Activated CD8-positive, alpha-beta memory T cell treated with anti-CD3 and anti-CD28 coated beads, Interleukin-2, amount 50 U/mL, for 24 hours (primary cell): ENCODE results near the gene SLC25A21.
"Not testable (repeated sequence)": the region's sequence is repeated elsewhere in the genome, so short reads cannot be mapped to it uniquely, and the experiment has no call there.

ENCODE experiments used
- DNase-seq: peaks from one replicate; pipeline ENCODE4 v3.0.0-alpha.2; 2020; ENCODE audit errors: extremely low read depth

Gene SLC25A21

DNA sequence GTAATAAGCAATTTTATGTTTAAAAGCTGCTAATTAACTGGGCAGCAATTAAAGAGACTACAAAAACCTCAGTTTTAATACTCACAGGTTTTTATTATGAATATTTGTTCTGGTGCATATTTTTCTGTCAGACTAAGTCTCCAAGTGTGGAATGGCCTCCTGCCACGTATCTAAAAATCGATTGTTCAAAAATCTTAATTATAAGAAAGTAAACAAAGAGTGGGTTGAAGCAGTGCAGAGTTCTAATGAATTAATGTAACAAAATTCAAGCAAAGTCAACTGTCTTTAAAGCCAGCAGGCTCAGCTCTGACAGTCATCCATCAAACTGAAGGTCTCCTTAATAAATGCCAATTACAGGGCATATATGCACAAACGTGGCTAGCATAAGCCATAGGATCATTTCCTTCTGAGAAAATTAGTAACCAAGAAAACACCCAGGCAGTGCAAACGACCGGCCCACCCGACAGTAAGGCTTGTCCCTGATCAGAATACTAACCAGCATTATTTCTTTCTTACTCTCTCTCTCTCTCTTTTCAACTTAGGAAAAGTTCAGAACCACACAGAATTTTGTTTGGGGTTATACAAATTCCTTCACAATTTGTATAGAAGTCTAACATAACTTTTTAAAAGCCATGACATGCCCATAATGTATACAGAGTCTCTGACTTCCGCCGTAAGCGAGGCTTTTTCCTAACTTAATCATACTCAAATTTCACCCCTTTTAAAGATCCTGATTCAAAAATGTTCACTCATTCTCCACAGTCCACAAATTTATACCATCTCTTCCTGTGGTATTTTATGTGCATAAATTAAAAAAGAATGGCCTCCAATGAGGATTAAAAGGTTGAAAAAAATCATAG is 83.8 kb downstream of the SLC25A21 start:
- DNase-seq: no peak

DNA sequence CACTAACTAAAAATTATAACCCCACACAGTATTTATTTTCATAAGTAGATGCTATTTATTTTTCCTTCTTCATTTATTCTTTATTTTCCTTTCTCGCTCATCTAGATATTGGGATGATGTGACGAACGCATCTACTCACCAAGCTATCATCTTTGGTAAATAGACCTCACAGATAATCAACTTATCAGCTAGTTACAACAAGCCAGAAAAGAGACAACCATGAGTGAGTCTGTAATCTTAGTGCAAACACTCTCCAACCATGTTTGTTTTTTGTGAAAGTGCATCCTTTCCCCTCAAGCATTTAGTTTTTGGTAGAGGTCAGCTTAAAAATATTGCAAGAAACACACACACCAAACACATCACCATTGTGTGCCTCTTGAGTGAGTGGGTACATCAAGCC is 84.9 kb downstream of the SLC25A21 start:
- no peak for DNase-seq

DNA sequence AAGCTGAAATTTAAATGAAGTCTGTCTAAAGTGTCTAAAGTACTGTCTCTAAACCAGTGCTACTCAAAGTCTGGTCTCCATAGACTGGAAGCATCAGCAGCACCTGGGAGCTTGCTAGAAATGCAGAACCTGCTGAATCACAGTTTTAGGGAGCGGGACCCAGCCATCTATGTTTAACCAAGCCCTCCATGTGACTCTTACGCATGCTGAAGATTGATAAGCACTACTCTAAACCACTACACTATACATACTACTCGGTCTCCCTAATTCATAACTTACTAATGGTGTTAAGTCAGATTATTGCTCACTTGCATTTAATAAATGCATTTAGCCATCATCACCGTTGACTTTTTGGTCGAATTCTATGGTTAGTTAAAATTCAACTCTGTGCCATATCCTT is 88.8 kb downstream of the SLC25A21 start:
- DNase-seq: no peak

DNA sequence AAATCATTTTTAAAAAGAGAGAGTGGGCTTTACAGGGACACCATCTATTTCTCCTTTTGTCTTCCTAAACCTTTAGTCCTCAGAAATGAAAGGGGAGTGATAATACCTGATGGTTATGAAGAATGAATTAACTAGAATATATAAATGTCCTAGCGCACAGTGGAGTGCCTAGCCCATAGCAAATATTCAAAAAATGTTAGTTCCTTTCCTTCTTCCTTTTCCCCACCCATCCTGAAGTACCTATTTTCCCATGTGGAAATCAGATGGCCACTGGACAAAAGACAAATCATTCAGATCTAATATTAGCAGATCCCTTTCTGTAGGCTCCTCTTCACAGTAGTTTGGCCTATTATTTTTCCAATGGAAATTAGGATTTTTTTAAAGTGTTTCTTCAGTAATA is 90.0 kb downstream of the SLC25A21 start:
- no peak for DNase-seq

DNA sequence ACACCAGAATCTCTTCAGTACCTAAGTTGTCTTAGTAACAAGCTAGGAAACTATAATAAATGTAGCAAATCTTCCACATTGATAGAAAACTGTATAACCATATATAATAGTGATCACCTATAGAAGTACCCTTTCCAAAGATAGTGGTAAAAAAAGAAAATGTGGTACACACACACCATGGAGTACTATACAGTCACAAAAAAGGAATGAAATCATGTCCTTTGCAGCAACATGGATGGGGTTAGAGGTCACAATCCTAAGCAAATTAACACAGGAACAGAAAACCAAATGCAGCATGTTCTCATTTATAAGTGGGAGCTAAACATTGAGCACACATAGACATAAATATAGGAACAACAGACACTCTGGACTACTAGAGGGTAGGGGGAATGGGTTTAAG is 90.5 kb downstream of the SLC25A21 start:
- DNase-seq: no peak

DNA sequence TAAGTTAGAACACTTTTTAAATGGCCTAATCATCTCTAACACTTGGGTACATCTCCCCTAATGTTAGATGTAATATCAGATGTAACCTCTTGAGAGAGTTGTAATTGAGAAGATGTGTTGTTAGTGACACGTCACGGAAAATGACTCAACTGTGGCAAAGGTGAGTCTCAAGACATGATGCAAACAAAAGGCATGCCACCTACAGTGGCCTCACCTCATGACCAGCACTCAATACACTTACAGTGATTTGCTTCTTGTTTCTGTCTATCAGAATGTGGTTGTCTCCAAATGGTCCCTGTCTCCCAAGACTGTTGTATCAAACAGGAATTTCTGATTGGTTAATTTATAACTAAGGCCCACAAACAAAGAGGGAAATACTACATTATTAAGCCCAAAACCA is 91.2 kb downstream of the SLC25A21 start:
- DNase-seq: no peak

DNA sequence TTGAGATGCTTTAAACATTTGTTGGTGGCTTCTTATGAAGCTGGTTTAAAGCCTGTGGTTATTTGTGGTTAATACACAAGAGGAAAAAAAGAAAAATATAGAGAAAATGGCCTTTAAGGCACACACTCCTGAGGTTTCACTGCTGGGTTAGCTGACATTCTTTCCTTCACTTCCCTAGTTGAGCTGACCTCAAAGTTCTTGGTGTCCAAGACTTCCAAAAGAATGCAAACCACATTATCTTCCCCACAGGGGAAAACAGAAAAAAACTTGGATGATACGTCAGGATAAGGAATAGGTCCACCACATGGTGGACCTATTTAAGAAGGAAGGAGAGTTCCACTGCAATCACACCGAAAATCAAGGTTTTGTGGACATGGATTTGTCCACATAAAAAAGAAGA is 94.3 kb downstream of the SLC25A21 start:
- DNase-seq: no peak

DNA sequence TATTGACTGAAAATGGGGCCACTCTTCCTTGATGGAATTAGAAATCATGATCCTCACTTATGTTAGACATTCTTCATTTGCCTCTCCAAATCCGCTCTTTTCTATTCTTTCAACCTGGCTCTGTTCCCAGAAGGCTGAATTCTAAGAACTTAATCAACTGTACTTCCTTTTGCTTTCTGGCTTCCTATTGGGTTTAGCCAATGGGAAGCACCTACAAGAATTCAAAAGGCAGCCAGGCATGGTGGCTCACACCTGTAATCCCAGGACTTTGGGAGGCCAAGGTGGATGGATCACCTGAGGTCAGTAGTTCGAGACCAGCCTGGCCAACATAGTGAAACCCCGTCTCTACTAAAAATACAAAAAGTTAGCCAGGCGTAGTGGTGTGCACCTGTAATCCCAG is 98.1 kb downstream of the SLC25A21 start:
- DNase-seq: not testable (repeated sequence)

DNA sequence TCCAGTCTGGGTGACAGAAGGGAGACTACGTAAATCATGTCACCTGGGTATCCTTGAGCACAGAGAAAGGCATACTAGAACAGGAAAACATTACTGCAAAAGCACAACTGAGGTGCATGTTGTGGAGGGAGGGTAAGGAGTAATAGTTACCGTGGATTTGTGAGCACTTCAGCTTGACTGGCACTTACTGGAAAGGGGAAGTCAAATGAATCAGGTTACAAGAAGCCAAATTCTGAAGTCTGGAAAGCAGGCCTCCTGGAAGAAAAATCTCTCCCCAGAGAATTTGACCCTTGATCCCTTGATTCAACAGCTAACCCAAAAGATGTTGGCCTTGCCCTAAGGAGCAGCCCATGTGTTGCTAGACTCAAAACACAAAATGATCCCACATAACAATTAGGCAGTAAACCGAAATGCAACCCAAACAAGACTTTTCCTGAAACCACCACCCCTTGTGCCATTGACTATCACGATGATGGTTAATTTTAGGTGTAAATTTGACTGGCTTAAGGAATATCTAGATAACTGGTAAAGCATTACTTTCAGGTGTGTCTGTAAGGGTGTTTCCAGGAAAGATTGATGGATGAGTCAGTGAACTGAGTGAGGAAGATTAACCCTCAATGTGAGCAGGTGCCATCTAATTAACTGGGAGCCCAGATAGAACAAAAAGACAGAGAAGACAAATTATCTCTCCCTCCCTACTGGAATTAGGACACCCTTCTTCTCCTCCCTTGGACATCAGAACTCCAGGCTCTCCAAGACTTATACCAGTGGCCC is 108.8 kb downstream of the SLC25A21 start:
- DNase-seq: no peak

DNA sequence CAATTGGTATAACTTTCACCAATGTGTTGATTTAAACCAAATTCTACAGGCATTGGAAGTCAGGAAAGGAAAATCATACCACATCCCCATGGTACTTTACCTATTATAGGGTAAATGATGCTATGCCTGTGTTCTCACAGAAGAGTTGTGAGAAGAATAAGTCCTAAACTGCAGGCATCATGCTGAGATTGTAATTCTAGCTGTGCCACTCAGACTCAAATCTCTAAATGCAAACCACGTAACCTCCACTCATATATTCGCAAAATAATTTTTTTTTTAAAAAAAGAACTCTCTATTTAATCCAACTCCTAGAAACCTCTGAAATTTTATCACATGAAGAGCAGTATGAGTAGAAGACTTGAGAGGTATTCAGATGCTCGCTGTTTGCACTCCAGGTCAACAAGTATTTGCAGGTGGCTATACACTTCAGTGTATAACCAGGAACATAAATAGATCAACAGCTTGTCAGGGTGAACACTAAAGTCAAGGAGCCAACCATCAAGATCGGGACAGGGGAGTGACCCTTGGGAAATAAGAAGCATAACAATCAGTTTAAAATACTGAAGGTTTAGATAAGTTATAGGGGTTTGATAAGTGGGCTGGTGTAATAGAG is 110.1 kb downstream of the SLC25A21 start:
- no peak for DNase-seq

DNA sequence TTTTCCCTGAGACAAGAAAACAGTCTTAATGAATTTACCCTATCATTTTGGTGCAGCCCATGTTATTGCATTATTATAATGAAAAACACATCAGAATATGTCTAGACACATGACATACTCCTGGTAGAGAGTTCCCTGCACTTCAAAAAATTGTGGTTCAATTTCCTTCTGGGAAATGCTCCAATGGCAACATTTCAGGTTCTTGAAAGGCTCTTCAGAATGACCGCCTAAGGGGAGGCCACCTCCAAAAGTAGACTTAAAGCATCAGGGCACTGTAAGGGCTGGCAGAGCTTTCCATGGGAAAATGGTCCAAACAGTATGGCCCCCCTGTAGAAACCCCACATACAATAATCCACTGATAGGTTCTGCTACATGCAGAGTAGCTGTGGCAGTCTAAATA is 110.7 kb downstream of the SLC25A21 start:
- no peak for DNase-seq

DNA sequence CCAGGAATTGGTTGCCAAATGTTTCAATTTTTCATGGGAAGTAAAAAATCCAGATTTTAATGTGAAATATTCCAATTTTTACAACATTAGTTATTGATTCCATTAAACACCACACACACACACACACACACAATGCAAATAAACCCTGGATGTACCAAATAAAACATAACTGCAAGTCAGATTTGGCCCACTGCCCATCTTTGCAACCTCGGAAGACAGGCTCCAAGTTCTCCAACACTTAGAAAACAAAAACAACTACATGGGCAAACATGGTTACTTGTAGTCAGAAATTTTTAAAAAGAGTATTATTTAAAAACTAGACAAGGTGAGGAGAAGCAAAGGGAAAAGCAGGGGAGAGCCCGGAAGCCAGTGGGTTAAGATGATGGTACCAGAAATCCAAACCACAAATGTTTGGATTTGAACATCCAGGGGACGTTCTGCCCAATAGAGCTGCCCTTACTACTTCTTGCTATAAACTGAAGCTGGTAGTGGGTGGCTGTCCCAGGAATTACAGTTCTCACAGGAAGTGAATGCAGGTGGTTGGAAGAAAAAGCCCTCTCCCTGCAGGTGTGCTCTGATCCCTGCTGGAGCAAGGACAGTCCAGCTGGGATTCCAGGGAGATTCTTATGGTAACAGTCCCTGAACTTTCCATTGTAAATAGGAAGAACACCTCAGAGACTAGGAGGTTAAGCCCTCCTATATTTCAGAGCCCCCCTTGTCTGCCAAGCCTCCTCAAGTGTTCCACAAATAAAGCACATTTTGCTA is 111.7 kb downstream of the SLC25A21 start:
- DNase-seq: no peak

DNA sequence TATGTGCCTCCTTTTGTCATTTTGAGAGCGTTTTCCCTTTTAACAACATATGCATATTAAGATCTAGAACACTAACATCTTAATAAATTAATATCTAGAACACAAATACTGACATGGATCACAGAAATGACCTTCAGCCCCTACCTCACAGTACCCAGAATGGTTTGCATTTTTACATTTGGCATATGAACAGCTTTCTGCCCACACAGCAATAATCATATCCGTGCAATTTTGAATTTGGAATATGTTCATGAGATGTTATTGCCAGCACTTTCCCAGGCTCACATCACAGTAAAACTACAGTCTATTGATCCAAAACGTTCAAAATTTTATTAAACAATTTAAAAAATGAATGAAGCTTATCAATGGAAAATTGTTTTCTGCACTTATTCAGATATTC is 114.6 kb downstream of the SLC25A21 start:
- DNase-seq: no peak

DNA sequence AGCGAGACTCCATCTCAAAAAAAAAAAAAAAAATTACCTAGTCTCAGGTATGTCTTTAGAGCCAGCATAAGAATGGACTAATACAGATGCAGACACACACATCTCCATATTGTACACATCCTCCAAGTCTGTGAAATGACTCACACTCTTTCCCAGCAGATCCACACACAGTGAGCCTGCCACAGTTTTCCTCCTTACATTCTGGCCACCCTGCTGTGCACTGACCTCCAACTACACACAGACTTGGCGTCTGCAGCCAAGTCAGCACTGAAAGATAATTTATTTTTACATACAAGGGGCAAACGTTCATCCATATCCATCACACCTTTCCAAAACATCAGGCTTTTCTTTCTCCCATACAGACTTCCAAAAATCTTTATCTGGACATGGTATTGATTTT is 115.9 kb downstream of the SLC25A21 start:
- no peak for DNase-seq

DNA sequence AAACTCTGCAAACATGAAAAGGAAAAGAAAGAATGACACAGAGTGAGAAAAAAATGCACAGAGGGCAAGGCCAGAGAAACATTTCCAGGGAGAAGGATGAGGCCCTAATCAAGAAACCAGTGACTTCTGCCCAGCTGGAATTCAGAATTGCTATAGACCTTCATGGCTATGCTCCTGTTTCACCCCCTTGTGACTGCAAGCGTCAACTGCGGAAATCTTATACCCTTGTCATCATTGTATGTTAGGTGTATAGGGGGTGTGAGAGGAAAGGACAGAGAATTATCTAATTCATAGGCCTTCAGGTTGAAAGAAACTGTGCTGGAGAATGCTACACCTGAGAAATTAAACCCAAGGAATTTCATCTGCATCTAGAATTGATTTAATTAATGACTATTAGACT is 117.5 kb downstream of the SLC25A21 start:
- DNase-seq: no peak

DNA sequence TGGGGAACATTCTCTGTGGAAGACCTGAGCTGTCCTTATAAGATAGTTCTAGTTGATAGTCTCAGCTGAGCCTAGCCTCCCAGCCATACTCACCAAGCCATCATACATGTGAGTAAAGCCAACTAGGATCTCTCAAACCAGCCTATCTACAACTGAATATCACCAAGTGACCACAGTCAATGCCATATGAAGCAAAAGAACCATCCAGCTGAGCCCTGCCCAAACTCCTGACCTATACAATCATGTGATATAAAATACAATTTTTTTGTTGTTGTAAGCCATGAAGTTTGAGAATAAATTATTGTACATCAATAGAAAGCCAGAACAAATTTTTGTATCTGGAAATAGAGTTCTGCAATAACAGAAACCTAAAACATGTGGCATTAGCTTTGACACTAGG is 118.3 kb downstream of the SLC25A21 start:
- DNase-seq: no peak

DNA sequence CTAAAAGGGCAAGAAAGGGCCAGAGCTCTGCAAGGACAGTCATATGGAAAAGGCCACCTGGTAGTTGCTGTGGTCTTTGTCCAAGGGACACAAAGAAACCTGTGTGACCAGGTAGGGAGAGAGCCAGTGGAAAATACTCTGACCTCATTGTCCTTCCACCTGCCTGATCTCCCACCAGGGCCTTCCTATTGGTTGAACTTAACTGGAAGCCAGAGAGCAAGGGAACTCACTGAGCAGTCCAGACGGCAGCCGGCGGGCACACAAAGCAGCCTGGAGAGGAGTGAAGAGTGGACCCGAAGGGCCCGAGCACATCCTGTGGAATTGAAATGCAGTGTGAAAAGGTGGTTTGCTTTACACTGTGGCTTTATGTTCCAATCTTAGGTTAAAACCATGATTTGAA is 120.7 kb downstream of the SLC25A21 start:
- no peak for DNase-seq

DNA sequence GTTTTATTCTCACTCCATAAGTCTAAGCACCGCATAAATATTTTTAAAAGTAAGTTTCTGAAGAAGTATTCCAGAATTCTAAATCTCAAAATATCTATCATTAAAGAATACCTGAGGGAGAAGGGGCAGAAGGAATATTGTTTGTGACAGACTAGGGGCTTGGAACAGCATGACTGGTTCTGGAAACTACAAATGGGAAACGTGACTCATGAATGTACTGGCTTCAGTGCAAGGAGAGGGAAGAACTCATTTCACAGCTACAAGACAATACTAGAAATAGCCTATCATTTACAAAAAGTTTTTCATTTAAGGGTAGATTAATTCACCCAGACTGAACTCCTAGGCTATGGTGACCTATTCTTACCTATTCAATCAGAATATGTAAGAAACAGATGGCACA is 121.3 kb downstream of the SLC25A21 start:
- DNase-seq: no peak

DNA sequence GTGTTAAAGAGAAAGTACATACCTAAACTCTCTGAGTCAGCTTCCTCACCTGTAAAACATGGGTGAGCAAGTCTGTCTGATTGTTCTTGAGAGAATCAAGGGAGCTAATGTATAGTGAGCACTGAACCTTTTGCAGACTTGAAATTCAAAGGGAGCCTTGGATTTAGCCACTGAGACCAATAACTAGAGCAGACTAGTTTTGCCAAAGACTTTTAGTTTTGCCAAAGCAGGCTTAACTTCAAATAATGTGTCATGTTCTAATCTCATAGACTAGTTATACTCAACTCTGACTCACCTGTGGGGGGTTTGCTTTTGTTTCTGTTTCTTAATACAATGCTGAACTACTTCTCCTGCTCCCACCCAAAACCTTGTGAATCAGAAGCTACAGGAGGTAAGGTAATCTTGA is 123.7 kb downstream of the SLC25A21 start:
- DNase-seq: no peak

DNA sequence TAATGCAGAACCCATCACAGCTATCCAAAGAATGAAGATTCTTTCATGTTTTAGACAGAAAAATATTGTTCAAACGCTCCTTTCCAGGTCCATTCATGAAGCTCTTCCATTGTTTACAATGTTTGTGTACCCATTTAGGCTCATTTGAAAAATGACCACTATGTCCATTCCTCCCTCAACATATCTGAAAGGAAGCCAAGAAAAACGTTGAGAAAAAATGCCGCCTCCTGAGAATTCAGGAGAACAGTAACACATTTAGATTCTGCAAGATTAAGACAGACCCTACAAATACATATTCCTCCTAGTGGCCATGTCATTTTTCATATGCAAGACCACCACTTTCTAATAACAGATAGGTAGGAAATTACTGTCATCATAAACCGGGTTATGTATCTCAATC is 124.4 kb downstream of the SLC25A21 start:
- no peak for DNase-seq

DNA sequence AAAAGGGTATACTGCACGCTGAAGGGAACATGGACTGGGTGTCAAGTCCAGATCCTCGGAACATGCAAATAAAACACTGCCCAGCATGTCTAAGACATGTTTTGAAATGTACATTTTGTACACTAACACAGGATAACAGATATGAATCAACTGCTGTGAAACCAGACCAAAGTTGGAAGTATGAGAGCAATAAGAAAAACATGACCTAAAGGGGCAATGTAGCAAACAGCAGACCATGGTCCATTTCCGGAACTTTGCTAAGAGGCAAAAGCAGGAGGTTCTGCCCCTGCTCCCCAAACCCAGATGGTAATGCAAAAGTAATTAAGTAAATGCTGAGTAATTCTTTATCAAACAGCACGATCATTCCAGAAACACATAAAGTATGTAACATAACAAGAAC is 125.2 kb downstream of the SLC25A21 start:
- no peak for DNase-seq

DNA sequence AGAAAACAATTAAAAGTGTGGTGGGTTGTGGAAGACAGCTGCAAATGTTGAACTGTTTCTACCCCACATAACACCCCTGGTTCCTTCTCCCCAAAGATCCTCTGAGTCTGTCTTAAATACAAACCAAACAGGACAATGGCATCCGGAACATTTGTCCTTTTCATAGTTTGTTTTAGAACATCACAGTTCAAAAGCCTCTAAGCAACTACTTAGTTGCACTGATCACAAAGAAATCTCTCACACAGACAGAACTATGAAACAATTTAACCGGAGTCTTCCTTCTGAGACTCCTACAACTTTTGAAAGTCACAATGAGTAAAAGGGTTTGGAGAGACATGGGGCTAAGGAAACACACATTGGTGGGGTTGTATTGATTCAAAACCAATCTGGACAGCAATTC is 125.6 kb downstream of the SLC25A21 start:
- DNase-seq: no peak
